ENCODE measurements around the gene HIF3A.

DNA sequence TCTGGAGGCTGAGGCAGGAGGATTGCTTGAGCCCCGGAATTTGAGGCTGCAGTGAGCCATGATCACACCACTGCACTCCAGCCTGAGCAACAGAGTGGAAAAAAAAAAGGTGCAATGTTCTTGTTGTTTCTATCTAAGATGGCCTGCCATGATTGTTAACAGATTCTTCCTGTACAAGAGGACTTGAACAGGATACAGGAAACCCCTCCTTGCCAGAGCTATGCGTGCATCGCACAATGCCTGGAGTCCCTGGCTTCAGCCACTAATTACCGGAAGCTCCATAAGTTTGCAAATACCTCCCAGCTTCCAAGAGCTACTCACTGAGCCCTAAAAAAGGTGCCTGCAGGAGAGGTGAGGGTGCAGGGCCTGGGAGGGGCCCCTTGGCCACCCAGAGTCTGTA, 13.1 kb upstream of the HIF3A start:
- TF ChIP-seq, protein P1, sequence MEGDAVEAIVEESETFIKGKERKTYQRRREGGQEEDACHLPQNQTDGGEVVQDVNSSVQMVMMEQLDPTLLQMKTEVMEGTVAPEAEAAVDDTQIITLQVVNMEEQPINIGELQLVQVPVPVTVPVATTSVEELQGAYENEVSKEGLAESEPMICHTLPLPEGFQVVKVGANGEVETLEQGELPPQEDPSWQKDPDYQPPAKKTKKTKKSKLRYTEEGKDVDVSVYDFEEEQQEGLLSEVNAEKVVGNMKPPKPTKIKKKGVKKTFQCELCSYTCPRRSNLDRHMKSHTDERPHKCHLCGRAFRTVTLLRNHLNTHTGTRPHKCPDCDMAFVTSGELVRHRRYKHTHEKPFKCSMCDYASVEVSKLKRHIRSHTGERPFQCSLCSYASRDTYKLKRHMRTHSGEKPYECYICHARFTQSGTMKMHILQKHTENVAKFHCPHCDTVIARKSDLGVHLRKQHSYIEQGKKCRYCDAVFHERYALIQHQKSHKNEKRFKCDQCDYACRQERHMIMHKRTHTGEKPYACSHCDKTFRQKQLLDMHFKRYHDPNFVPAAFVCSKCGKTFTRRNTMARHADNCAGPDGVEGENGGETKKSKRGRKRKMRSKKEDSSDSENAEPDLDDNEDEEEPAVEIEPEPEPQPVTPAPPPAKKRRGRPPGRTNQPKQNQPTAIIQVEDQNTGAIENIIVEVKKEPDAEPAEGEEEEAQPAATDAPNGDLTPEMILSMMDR (IDR thresholded peaks at IDR 0.05), result no peak
- TF ChIP-seq POLR2A (IDR thresholded peaks at IDR 0.05) (no peak), POLR2AphosphoS5 (IDR thresholded peaks at IDR 0.05) (no peak)
